ENCODE measurements around the gene LAMTOR1.
A peak's percentile ranks its signal among the peaks of the same experiment; 100 is the strongest.

LAMTOR1 gene

GRCh38 chr11:72081821-72082453 lies 21.2 kb downstream of the LAMTOR1 start:
- DNase-seq (ENCODE audit: low read depth in 2 of 2, low spot score in 1 of 2) = no peak

DNA sequence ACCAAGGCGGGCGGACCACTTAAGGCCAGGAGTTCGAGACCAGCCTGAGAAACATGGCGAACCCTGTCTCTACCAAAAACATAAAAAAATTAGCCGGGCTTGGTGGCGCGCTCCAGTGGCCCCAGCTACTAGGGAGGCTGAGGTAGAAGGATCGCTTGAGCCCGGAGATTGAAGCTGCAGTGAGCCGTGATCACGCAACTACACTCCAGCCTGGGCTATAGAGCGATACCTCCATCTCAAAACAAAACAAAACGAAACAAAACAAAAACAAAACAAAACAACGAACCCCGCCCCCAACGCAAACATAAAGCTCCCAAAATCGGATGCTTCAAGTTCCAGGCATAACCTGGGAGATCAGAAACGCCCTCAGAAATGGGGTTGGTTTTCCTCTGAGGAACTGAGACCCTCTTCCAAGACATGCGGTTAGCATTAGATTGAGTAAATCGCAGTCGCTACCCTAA lies 21.9 kb downstream of the LAMTOR1 start:
- no peak for DNase-seq (ENCODE audit: low read depth in 2 of 2, low spot score in 1 of 2)

GRCh38 chr11:72080326-72081183 lies 22.5 kb downstream of the LAMTOR1 start, which contains the start of the genes LRRC51 and NUMA1:
Gene LRRC51, plus strand, starts transcription at chr11:72080850. Its CDS starts 8,234 bp downstream, at chr11:72089084.
Gene NUMA1, minus strand, starts transcription at chr11:72080542. Its CDS starts 44,599 bp downstream, at chr11:72035943.
- peak; percentile 92 to 96 for DNase-seq (ENCODE audit: low read depth in 2 of 2, low spot score in 1 of 2)

DNA sequence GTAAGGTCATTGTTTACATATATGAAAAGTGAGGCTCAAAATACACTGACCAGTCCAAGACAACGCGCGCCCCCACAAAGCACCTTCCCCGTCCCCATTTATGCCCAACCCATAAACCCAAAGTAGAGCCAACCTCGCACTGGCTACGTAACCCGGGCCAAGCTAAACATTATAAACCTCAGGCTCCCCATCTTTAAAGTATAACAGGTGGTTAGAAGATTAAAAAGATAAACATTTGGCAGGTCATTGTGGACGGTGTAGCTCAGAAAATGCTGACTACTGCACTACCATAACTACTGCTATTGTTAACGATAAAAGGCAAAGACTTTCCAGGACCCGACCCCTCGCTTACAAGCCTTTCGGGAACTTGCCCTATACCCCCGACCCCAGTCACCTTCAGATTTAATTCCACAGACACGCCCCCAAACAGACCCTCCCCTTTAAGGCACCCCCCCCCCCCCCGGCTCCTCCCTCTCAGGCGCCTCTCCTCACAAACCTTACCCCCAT lies 23.2 kb downstream of the LAMTOR1 start:
- DNase-seq (ENCODE audit: low read depth in 2 of 2, low spot score in 1 of 2) = no peak

- DNase-seq (ENCODE audit: low read depth in 2 of 2, low spot score in 1 of 2) = no peak
Observed at GRCh38 chr11:72078477-72078876, 24.6 kb downstream of the LAMTOR1 start.

DNA sequence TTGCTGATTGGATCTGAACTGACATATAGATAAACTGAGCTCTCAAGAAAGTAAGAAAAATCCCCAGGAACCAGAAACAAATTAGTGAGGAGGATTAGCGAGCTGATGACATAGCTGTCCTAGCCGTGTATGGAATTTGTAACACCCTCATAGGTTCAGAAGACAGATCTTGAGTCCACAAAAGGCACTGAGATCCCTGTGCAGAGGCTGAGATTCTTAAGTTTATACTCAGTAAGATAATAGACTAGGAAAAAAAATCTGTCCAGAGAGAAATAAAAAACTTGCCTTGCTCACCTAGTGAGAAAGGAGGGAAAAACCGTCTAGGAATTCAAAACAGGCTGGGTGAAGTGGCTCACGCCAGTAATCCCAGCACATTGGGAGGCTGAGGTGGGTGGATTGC lies 27.3 kb downstream of the LAMTOR1 start:
- DNase-seq (ENCODE audit: low read depth in 2 of 2, low spot score in 1 of 2) = no peak

- DNase-seq (ENCODE audit: low read depth in 2 of 2, low spot score in 1 of 2) = no peak
Observed at GRCh38 chr11:72075109-72075508, 28.0 kb downstream of the LAMTOR1 start.

GRCh38 chr11:72072348-72072747 lies 30.7 kb downstream of the LAMTOR1 start:
- DNase-seq (ENCODE audit: low read depth in 2 of 2, low spot score in 1 of 2) = no peak

- DNase-seq (ENCODE audit: low read depth in 2 of 2, low spot score in 1 of 2) = no peak
Observed at GRCh38 chr11:72070491-72070890, 32.6 kb downstream of the LAMTOR1 start.

GRCh38 chr11:72069787-72070251 lies 33.3 kb downstream of the LAMTOR1 start:
- no peak for DNase-seq (ENCODE audit: low read depth in 2 of 2, low spot score in 1 of 2)

- DNase-seq (ENCODE audit: low read depth in 2 of 2, low spot score in 1 of 2) = no peak
Observed at GRCh38 chr11:72069200-72069599, 33.9 kb downstream of the LAMTOR1 start.

- DNase-seq (ENCODE audit: low read depth in 2 of 2, low spot score in 1 of 2) = no peak
Observed at GRCh38 chr11:72067676-72068075, 35.4 kb downstream of the LAMTOR1 start.

DNA sequence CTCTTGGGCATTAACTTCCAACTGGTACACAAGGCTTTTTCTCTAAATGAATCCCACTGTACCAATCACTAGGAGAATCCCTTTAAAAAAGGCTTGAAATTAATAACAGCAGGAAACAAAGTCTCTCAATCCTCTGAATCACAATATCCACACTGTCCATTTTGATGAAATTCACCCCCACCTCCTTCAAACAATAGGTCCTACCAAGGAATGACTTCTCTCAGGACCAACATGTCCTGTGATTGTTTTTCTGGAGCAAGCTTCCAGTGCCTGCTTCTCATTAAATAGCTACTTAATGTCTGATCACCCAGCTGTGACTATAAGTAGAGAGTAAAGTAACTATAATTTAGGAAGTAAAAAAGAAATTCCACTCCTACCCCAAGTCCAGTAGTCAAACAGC lies 35.8 kb downstream of the LAMTOR1 start:
- DNase-seq (ENCODE audit: low read depth in 2 of 2, low spot score in 1 of 2) = no peak

GRCh38 chr11:72066855-72067254 lies 36.2 kb downstream of the LAMTOR1 start:
- no peak for DNase-seq (ENCODE audit: low read depth in 2 of 2, low spot score in 1 of 2)

DNA sequence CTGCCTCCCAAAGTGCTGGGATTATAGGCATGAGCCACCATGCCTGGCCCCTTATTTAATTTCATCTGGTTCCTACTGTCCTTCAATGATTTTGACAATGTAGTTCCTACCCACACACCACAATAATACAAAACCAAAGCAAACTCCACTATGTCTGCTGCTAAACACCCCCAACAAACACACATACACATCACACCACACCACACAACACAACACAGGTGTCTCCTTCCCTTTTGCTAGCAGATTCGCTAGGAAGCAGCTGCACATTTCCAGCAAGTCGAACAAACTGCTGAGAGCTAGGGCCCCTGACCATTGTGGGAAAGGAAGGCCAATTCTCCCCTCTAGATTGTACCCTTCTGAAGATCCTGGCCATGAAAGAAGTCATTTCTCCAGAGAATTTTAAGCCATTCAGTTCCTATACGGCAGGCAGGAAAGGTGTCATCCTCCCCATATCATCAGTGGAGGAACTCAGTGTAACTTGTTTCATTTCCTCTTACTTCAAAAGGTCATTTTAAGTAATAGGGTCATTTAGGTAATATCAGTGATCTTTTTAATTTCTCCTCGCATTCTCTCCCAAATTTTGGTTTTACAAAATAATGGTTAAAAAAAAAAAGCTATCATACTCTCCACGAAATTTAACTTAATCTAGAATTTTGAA lies 41.2 kb downstream of the LAMTOR1 start:
- no peak for DNase-seq (ENCODE audit: low read depth in 2 of 2, low spot score in 1 of 2)

DNA sequence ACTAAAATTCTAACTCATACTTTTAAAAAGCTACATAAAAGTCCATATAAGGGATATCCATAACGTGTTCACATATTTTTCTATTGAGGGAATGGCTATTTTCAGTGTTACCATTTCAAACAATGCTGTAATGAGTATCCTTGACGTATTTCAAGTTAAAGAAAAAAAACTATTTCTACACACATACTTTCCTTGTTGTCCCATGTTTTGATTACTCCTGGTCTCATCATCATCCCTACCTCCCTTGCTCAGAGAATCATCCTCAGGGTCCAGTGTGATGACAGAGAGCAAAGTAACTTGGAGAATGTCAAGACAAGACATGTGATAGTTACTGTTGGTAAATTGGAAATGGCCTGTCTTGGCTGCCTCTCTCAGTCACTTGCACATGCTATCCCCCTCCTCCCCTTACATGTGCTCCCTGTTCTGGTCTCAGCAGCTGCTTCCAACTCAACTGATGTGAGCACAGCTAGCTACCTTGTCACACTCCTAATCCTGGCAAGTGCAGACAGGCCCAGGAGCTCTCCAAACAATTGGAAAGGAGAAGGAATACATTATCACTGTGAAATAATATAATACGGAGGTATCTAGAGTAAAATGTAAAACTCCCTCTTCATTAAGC lies 44.6 kb downstream of the LAMTOR1 start:
- no peak for DNase-seq (ENCODE audit: low read depth in 2 of 2, low spot score in 1 of 2)

- no peak for DNase-seq (ENCODE audit: low read depth in 2 of 2, low spot score in 1 of 2)
Observed at GRCh38 chr11:72048766-72049460, 54.2 kb downstream of the LAMTOR1 start.
